Suprapubic skin (tissue), 4 donors: ENCODE measurements around the gene NACA2.

ENCODE experiments used
- CTCF ChIP-seq, 2 donors: fragments of 200-600 bp in 1 of 2; fragments of 450-650 bp in 1 of 2; sonication (generic) in 1 of 2; IDR thresholded peaks; one replicate each; pipeline ENCODE4 v1.5.1; 2016 to 2019; ENCODE audit warnings: antibody characterized with exemption in 2 of 2, mild to moderate bottlenecking in 1 of 2, moderate library complexity in 1 of 2
- EP300 ChIP-seq: sonication (generic); formaldehyde crosslinking; IDR thresholded peaks from one replicate; pipeline ENCODE4 v1.6.1; 2017; ENCODE audit warnings: antibody characterized with exemption
- POLR2A ChIP-seq, 2 donors: fragments of 450-650 bp; IDR thresholded peaks; one replicate each; pipeline ENCODE4 v1.6.1; 2017; ENCODE audit warnings: antibody characterized with exemption in 2 of 2, mild to moderate bottlenecking in 2 of 2, moderate library complexity in 2 of 2
- POLR2AphosphoS5 ChIP-seq, 3 donors: sonication (generic); formaldehyde crosslinking; IDR thresholded peaks; one replicate each; pipeline ENCODE4 v1.6.1; 2017; ENCODE audit warnings: antibody characterized with exemption in 3 of 3

- TF ChIP-seq POLR2A (IDR thresholded peaks at IDR 0.05) (no peak), POLR2AphosphoS5 (IDR thresholded peaks at IDR 0.05) (no peak), CTCF (IDR thresholded peaks at IDR 0.05) (no peak), EP300 (no peak)
Measured at GRCh38 chr17:61565213-61565612, 25.8 kb downstream of the NACA2 start.
